Suprapubic skin (tissue), 4 donors: ENCODE results near the gene CCR3. TPM values are rescaled to one million over a fixed set of nuclear protein-coding genes. Genes with fewer than 3 reads are reported as not detected.

Experiments
- DNase-seq, 2 donors: peaks; one replicate each; pipeline ENCODE4 v3.0.0-alpha.2; 2019; ENCODE audit warnings: low spot score in 2 of 2
- H3K27ac ChIP-seq: fragments of 200-600 bp; sonication (generic); one replicate; pipeline ENCODE4 v1.5.1; 2019
- H3K27me3 ChIP-seq: fragments of 200-600 bp; sonication (generic); one replicate; pipeline ENCODE4 v1.5.1; 2019
- H3K36me3 ChIP-seq: fragments of 200-600 bp; sonication (generic); one replicate; pipeline ENCODE4 v1.5.1; 2019
- H3K4me1 ChIP-seq: fragments of 200-600 bp; sonication (generic); one replicate; pipeline ENCODE4 v1.5.1; 2019
- H3K4me3 ChIP-seq: fragments of 200-600 bp; sonication (generic); one replicate; pipeline ENCODE4 v1.5.1; 2019; ENCODE audit warnings: mild to moderate bottlenecking
- H3K9me3 ChIP-seq: fragments of 200-600 bp; sonication (generic); one replicate; pipeline ENCODE4 v1.5.1; 2019
- EP300 ChIP-seq: sonication (generic); formaldehyde crosslinking; IDR thresholded peaks from one replicate; pipeline ENCODE4 v1.6.1; 2017; ENCODE audit warnings: antibody characterized with exemption
- POLR2A ChIP-seq, 2 donors: fragments of 450-650 bp; IDR thresholded peaks; one replicate each; pipeline ENCODE4 v1.6.1; 2017; ENCODE audit warnings: antibody characterized with exemption in 2 of 2, mild to moderate bottlenecking in 2 of 2, moderate library complexity in 2 of 2
- POLR2AphosphoS5 ChIP-seq, 3 donors: sonication (generic); formaldehyde crosslinking; IDR thresholded peaks; one replicate each; pipeline ENCODE4 v1.6.1; 2017; ENCODE audit warnings: antibody characterized with exemption in 3 of 3
- WGBS: methylation state at CpG from one replicate; pipeline ENCODE4 v1.1.5; 2018; 5-methylcytosine and 5-hydroxymethylcytosine counted together
- total RNA-seq, 4 donors: library from RNA; depleted of rRNA; stranded (reverse); fragments of >200 nt; gene quantifications; one replicate each; pipeline ENCODE4 v1.1.0, GENCODE V29; 2016
- TF ChIP-seq, protein P1 (sequence below), 2 donors: fragments of 200-600 bp in 1 of 2; fragments of 450-650 bp in 1 of 2; sonication (generic) in 1 of 2; IDR thresholded peaks; one replicate each; pipeline ENCODE4 v1.5.1; 2016 to 2019; ENCODE audit warnings: antibody characterized with exemption in 2 of 2, mild to moderate bottlenecking in 1 of 2, moderate library complexity in 1 of 2

The CCR3 gene
- total RNA-seq, 4 donors from 2014 or later, result 1.5 to 6.3 (median 1.9) TPM; not detected in 1

DNA sequence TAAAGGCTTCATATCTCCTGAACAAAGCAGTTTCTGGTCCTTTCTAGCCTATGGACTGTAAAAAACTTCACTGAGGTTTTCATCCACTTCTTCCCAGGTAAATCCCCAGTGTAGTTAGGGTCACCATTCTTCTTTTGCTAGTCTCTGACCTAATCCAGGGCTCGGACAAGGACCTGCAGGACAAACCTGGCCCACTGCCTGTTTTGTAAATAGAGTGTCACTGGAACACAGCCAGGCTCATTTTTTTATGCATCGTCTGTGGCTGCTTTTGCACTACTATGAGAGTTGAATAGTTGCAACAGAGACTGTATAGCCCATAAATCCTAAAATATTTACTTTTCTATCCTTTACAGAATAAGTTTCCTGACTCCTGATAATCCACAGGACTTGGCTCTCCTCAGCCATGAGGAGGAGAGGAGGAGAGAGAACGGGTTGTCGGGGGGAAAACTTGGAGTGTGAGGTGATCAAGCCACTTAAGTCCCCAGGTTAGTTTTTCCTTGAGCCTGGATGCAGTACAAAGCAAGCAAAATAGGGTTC lies 29.0 kb downstream of the CCR3 start:
- no peak for DNase-seq
- H3K27me3 ChIP-seq, result peaks cover 4% of the 10 kb centered on the region
- H3K36me3 ChIP-seq, result no peaks in the 10 kb centered on the region
- no peaks in the 10 kb centered on the region for H3K9me3 ChIP-seq
- no peak for TF ChIP-seq EP300
- TF ChIP-seq, protein P1, sequence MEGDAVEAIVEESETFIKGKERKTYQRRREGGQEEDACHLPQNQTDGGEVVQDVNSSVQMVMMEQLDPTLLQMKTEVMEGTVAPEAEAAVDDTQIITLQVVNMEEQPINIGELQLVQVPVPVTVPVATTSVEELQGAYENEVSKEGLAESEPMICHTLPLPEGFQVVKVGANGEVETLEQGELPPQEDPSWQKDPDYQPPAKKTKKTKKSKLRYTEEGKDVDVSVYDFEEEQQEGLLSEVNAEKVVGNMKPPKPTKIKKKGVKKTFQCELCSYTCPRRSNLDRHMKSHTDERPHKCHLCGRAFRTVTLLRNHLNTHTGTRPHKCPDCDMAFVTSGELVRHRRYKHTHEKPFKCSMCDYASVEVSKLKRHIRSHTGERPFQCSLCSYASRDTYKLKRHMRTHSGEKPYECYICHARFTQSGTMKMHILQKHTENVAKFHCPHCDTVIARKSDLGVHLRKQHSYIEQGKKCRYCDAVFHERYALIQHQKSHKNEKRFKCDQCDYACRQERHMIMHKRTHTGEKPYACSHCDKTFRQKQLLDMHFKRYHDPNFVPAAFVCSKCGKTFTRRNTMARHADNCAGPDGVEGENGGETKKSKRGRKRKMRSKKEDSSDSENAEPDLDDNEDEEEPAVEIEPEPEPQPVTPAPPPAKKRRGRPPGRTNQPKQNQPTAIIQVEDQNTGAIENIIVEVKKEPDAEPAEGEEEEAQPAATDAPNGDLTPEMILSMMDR (IDR thresholded peaks at IDR 0.05), result no peak
- TF ChIP-seq POLR2AphosphoS5 (IDR thresholded peaks at IDR 0.05), result no peak
- TF ChIP-seq POLR2A (IDR thresholded peaks at IDR 0.05), result no peak
- H3K4me1 ChIP-seq, result no peaks in the 10 kb centered on the region
- 62% methylated on average over 4 of the region's 4 CpGs for WGBS
- H3K4me3 ChIP-seq, result no peak overlapping the region
- H3K27ac ChIP-seq, result no peak overlapping the region

DNA sequence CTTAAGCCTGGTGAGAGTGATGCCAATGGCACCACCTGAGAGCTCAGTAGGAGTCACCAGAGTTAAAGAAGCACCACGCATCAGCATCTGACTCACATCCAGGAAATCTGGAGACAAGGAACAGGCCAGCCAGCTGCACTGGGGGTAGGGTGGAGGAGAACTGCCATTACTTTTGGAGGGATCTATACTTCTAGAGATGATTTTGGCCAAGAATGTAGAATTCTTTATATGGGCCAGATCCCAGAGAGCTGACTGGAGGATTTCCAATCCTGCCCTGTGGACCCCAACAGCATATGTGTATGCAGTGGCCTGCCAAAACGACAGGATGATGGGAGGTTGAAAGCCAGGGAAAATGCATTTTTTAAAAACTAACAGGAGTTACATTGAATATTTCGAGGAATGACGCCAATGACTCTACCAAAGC lies 29.8 kb downstream of the CCR3 start:
- no peak for DNase-seq
- TF ChIP-seq, protein P1 (IDR thresholded peaks at IDR 0.05), result no peak
- TF ChIP-seq EP300 (no peak), POLR2A (IDR thresholded peaks at IDR 0.05) (no peak), POLR2AphosphoS5 (IDR thresholded peaks at IDR 0.05) (no peak)
- WGBS, result 60% methylated on average over 4 of the region's 4 CpGs

DNA sequence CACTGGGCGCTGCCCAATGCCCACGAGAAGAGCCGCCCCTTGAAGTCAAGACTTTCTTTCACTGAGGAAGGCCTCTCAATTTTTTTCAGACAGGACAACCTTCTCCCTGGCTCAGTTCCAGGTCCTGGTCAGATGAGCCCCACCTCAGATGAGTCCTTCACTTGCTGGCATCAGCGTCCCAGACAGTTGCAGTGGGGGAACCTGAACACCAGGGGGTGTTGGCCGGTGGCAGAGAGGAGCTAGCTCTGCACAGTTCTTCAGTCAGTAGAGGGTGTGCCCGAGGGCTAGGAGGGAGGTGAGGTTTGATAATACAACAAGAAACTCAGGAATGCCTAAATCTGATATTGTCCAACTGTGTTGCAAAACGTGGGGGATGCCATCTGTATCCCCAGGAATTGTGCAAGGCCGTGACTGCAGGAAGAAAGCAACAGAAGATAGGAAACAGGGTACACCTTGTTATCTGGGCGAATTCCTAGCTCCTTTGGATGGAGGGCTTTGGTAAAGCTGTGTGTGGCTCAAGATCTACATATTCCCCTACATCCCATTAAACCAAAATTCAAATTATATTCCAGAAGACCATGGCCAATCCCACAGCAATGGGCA lies 34.3 kb downstream of the CCR3 start:
- Histone ChIP-seq H3K36me3 (no peaks in the 10 kb centered on the region), H3K27ac (no peak overlapping the region), H3K9me3 (peaks cover 11% of the 10 kb centered on the region), H3K27me3 (no peaks in the 10 kb centered on the region), H3K4me1 (peaks cover 2% of the 10 kb centered on the region), H3K4me3 (no peak overlapping the region)
- TF ChIP-seq POLR2A (IDR thresholded peaks at IDR 0.05), result no peak
- TF ChIP-seq, protein P1 (IDR thresholded peaks at IDR 0.05), result peak; percentile 18 to 57
- DNase-seq, result peak in 1 of 2 donors; percentile 73
- WGBS, result 64% methylated on average over 9 of the region's 9 CpGs

More for the DNA sequence above, 29.8 kb downstream of the CCR3 start:
- H3K27me3 ChIP-seq, result peaks cover 4% of the 10 kb centered on the region
- no peaks in the 10 kb centered on the region for H3K36me3 ChIP-seq
- H3K9me3 ChIP-seq, result no peaks in the 10 kb centered on the region
- H3K4me3 ChIP-seq, result no peak overlapping the region
- no peak overlapping the region for H3K27ac ChIP-seq
- H3K4me1 ChIP-seq, result no peaks in the 10 kb centered on the region

DNA sequence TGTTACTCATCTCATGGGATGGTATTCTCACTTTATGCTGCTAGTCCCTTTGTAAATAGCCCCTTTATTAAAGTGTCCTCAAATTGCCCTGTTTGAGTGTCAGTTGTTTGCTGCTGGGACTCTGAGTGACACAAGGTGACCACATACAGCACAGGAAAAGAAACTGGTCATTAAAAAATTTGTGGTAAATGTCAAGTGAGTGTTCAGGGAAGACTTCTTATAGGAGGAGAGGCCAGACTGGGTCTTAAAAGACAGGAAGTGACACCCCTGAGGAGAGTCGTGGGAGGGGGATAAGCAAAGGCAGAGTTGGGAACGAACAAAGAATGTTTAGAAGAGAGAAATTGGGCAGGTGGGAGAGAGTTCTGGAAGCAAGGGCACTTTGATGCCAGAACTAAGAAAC lies 35.2 kb downstream of the CCR3 start:
- Histone ChIP-seq H3K9me3 (peaks cover 11% of the 10 kb centered on the region), H3K27ac (no peak overlapping the region), H3K4me3 (no peak overlapping the region), H3K27me3 (no peaks in the 10 kb centered on the region), H3K36me3 (no peaks in the 10 kb centered on the region), H3K4me1 (peaks cover 4% of the 10 kb centered on the region)
- no peak for DNase-seq
- WGBS, result 77% methylated on average over 2 of the region's 2 CpGs
- TF ChIP-seq POLR2AphosphoS5 (IDR thresholded peaks at IDR 0.05) (no peak), POLR2A (IDR thresholded peaks at IDR 0.05) (no peak), EP300 (no peak)
- TF ChIP-seq, protein P1 (IDR thresholded peaks at IDR 0.05), result no peak

DNA sequence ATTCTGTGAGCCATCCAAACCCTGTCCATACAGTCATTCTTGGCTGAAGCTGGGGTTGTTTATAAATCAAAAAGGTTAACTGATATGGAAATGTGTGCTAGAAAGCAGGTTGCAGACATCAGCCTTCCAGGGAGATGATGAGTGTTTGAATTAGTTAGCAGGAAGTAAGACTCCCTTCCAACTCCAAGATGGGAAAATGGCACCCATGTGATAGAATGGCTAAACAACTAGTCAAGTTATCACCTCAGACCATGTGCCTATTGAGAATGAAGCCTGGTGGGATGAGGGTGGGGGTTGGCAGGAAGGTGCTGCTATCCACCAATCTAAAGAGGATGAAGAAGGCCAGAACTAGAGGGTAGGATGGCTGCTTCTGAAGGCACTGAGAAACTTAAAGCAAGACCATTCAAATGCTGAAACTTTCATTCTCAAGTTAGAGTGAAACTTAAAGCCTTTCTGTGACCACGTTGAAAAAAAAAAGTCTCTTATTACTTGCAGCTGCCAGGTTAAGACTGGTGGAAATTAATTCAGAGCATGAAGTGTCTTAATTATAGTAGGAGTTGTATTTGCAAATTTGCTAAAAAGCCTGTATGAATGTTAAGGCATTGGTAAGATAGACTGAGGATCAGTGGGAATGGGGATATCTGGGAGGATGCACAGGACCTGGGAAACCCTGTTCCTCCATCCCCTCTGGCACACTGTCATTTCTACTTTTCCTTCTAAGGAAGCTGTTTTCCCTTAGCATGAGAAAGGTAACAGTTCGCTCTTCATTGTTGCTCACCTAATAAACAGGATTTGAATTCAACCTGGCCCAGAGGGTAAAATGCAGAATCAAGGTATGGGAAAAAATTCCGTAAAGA lies 36.8 kb downstream of the CCR3 start:
- DNase-seq, result no peak
- Histone ChIP-seq H3K27ac (no peak overlapping the region), H3K36me3 (no peaks in the 10 kb centered on the region), H3K27me3 (no peaks in the 10 kb centered on the region), H3K4me3 (no peak overlapping the region), H3K4me1 (peaks cover 4% of the 10 kb centered on the region), H3K9me3 (peaks cover 11% of the 10 kb centered on the region)
- WGBS, result 80% methylated on average over 3 of the region's 3 CpGs
- TF ChIP-seq, protein P1 (IDR thresholded peaks at IDR 0.05), result no peak
- TF ChIP-seq EP300 (no peak), POLR2A (IDR thresholded peaks at IDR 0.05) (no peak), POLR2AphosphoS5 (IDR thresholded peaks at IDR 0.05) (no peak)
